GM18951 (cell line): ENCODE measurements around the gene TASP1.

ENCODE experiments used
- POLR2A ChIP-seq: IDR thresholded peaks from 4 replicates; pipeline ENCODE4 v1.6.1; 2011; ENCODE audit warnings: mild to moderate bottlenecking; ENCODE audit not compliant: insufficient read length, insufficient read depth; ENCODE audit errors: extremely low read depth
- in situ Hi-C: fragments of 300-500 bp; cut with MboI; formaldehyde crosslinking; loops from one replicate; pipeline ENCODE4 v1.12.0; 2022; ENCODE audit warnings: low sequenced_read_pairs, mixed read lengths, inconsistent platforms; ENCODE audit not compliant: unreplicated experiment

TASP1 gene

DNA sequence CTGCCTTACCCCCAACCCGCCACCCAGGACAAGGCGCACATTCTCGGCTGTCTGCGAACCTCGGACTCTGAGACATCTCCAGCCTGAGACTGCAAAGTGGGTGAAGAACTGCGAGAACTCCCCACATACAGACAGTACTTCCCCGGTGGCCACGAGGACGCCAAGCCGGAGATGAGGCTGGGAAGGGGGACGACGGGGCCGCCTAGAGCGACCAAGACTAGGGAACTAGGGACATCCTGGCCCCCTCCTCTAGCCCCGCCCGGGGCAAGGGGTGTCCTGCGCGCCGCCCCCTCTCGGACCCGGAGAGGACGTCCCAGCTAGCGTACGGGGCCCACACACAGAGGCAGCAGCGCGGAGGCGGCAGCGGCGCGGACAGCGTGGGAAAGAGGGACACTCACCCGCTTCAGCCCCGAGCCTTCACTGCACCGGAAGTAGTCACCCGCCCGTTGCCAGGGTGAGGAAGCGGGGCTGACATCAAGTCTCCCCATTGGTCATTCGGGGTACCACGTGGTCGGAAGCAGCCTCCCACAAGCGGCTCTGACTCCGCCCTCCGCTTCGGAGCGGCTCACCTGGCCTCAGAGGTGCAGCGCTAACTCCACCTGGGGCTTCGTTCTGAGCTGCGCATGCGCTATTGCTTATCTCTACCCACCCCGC lies at the start of gene TASP1:
TSS of gene TASP1 (minus strand) at position 437 of the 654 bp plus-strand sequence. CDS start 8,854 bp downstream, outside the sequence.
- in situ Hi-C loops: no loop called here
- TF ChIP-seq POLR2A: peak; percentile 73

GRCh38 chr20:13687815-13688214 lies 49.1 kb upstream of the TASP1 start:
- in situ Hi-C loops: no loop called here
- TF ChIP-seq POLR2A: no peak

DNA sequence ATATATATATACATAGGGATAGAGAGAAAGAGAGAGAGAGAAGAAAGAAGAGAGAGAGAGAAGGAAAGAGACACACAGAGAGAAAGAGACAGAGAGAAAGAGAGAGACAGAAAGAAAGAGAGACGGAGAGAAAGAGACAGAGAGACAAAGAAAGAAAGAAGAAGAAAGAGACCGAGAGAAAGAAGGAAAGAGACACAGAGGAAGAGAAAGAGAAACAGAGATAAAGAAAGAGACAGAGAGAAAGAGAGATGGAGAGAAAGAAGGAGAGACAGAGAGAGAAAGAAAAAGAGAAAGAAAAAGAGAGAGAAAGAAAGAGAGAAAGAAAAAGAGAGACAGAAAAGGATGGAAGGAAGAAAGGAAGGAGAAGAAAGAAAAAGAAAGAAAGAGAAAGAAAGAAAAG lies 46.9 kb upstream of the TASP1 start:
- TF ChIP-seq POLR2A: no peak
- in situ Hi-C loops: no loop called here

GRCh38 chr20:13684566-13685222 lies 46.0 kb upstream of the TASP1 start:
- no peak for TF ChIP-seq POLR2A
- in situ Hi-C loops: no loop called here

- in situ Hi-C loops: no loop called here
- no peak for TF ChIP-seq POLR2A
Observed at GRCh38 chr20:13683833-13684232, 45.1 kb upstream of the TASP1 start.

DNA sequence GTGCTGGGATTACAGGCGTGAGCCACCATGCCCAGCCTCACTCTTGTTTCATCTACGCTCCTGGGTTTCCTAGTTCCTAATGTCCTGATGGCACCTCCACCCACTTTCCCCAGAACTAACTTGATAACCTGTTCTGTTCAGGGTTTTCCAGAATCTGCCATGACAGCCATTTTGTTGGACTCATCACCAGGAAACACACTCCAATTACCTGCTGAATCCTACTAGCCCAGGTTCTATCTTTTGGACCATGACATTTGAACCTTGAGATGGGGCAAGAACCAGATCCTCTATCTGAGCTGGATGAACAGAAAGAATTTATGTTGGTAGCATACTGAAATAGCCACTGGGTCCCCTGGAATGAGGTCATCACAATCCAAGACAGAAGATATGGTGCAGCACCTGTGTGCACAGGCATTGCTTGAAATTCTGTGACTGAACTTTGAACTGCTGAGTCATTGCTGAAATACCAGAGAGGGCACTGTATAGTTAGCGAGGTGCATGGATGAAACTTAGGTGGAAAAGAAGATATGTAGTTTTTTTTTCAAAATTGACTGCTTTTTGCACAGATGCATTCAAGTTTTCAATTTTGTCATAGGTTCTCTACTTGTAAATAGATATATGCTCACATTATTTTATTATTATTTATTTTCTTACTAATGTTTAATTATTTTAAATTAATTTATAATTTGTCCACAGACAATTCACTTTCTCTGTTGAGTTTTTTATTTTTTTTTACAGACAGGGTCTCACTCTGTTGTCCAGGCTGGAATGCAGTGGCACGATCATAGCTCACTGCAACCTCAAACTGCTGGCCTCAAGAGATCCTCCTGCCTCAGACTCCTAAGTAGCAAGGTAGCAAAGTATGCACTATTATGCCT lies 42.8 kb upstream of the TASP1 start:
- in situ Hi-C loops: no loop called here
- TF ChIP-seq POLR2A: no peak

GRCh38 chr20:13678944-13679343 lies 40.2 kb upstream of the TASP1 start:
- in situ Hi-C loops: no loop called here
- no peak for TF ChIP-seq POLR2A

- TF ChIP-seq POLR2A: no peak
Observed at GRCh38 chr20:13677241-13677640, 38.5 kb upstream of the TASP1 start.

DNA sequence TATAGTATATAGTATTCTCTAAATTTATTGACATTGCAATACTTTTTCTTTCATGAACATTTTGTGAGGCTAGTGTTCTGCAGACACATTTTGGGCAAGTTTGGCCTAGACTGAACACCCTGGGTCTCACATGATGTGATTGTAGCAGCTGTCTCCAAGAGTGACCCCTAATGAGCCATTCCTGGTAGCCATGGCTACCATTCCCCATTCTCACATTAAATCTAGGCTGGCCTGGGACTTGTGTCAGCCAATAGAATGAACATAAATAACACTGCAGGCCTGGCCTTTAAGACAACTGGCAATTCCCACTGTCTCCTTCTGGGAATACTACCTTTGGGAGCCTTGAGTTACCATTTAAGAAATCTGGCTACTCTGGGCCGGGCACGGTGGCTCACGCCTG lies 38.0 kb upstream of the TASP1 start:
- in situ Hi-C loops: no loop called here
- TF ChIP-seq POLR2A: no peak

More at GRCh38 chr20:13677241-13677640, 38.5 kb upstream of the TASP1 start:
- in situ Hi-C loops: no loop called here

DNA sequence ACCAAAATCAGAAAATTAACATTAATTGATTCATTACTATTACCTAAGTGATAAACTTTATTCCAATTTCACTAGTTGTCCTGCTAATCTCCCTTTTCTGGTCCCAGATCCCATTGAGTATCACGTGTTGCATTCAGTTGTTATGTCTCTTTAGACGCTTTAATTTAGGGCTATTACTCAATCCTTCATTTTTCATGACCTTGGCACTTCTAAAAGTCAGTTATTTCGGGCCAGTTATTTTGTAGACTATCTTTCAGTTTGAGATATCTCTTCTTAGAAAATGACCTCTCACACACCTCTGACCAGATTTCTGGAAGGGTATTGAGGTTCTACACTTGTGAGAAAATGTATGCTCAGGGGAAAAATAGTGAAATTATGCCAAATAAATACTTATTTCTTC lies 34.0 kb upstream of the TASP1 start:
- no peak for TF ChIP-seq POLR2A
- in situ Hi-C loops: no loop called here

DNA sequence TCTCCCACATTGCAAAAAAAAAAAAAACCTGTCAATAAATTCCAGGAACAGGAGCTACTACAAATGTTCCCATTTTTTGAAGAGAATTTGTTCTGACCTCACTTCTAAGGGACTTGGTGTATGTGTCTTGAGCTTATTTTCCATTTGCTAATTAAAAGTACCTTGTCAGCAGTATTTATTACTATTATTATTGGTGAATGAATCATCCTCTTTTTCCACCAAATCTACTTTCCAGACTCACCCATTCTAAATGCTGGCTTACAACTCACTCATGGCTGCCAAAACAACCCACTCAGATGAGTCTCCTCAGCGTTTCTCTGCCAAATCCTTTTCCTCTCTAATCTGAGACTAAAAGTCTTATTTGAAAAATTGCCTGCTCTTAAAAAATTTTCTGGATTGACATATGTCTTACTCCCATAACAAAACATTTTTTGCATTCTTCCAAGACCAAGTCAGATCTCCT lies 33.2 kb upstream of the TASP1 start:
- no peak for TF ChIP-seq POLR2A
- in situ Hi-C loops: no loop called here

DNA sequence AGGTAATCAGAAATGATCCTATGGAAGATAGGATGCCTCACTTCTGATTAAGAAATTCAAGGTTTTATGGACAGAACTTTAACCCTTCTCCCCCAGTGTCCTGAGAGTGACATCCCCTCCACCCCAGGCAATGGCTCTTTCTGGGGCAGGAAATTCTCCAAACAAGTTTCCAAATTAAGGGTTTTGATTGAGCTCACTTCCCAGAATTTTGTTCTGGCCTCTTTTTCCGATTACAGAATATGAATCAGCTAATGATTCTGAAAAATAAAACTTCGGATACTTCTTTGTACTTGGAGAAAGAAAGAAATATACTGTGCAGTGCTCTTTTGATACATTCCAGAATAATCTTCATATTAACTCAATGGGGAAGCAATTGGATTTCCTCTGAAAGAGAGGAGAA lies 32.8 kb upstream of the TASP1 start:
- TF ChIP-seq POLR2A: no peak
- in situ Hi-C loops: no loop called here

DNA sequence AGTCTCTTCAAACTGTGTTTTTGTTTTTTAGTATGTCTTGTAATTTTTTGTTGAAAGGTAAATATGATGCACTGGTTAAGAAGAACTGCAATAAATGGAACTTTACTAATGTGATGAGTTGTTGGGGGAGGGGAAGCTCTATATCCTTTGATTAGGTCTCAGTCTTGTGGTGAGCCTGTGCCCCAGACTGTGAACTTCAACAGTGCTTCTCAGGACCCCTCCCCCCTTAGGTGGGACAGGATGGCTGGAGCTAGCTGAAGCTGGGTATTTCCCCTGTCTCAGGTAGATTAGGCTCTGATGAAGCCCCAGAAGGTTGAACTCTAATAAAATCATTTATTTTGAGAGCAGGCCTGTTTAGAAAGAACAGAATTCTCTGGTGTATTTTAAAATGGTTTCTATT lies 31.4 kb upstream of the TASP1 start:
- in situ Hi-C loops: no loop called here
- no peak for TF ChIP-seq POLR2A
